NCI-H1436 (cell line): Measurements from ENCODE around the gene RNF39.
"Not testable (repeated sequence)": the region's sequence is repeated elsewhere in the genome, so short reads cannot be mapped to it uniquely, and the experiment has no call there.

ENCODE experiments used
- DNase-seq: peaks from one replicate; lab custom pipeline; 2025; lab: John Stamatoyannopoulos, UW

Gene RNF39, protein sequence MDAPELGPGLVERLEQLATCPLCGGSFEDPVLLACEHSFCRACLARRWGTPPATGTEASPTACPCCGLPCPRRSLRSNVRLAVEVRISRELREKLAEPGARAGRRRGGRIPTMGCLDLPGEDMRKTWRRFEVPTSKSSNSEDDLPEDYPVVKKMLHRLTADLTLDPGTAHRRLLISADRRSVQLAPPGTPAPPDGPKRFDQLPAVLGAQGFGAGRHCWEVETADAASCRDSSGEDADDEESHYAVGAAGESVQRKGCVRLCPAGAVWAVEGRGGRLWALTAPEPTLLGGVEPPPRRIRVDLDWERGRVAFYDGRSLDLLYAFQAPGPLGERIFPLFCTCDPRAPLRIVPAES

DNA sequence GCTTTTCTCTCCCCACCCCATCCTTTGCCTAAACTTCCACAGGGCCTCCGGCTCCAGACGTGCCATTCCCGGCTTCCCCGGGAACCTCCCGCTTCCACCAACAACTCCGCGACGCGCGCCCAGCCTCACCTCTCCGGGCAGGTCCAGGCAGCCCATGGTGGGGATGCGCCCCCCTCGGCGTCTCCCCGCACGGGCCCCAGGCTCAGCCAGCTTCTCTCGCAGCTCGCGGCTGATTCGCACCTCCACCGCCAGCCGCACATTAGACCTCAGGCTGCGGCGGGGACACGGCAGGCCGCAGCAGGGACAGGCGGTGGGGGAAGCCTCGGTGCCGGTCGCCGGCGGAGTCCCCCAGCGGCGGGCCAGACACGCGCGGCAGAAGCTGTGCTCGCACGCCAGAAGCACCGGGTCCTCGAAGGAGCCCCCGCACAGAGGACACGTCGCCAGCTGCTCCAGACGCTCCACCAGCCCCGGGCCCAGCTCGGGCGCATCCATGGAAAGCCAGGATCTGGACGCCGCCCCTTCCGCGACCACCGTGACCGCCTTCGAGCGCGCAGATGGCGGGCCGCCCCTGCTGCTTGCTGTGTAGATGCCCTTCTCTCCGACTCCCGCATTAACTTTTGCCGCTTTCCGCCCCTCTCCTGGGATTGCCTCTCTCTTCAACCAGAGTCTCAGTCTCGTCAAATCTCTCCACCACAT lies at the start of gene RNF39:
RNF39 (minus strand) TSS at position 676 of the 696 bp plus-strand sequence; CDS start at position 492, 184 bp downstream.
- DNase-seq = no peak

DNA sequence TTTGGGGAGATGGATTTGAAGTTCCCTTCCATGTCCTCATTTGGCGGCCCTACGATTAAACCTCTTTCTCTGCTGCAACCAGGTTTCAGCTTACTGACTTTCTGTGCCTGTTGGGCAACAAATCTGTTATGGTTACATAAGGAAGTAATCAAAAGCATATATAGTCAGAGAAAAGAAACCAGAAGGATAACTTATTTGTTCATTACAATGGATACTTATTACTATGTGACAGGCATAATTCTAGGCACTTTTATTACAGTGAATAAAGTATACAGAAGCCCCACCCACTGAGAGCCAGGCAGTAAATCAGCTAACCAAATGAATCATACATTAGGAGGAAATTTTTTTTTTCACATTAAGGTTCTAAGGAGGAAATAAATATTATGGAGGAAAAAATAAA lies 46.9 kb upstream of the RNF39 start:
- DNase-seq = no peak

- DNase-seq = no peak
These were observed 46.1 kb upstream of the RNF39 start for GRCh38 chr6:30121446-30122366.

- not testable (repeated sequence) for DNase-seq
These were observed 43.1 kb upstream of the RNF39 start for GRCh38 chr6:30118691-30119090.

DNA sequence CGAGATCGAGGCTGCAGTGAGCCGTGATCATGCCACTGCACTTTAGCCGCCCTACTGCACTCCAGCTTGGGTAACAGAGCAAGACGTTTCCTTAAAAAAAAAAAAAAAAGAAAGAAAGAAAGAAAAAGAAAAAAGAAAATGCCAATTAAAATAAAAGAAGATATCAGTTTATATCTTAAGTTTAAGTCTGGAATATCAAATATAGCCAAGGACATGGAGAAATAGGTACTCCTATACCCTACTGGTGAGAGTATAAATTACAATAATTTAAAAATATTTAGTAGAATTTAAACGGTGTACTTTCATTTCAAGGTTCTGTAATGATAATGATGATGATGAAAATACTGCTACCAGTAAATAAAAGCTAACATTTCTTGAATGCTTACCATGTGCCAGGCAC lies 41.2 kb upstream of the RNF39 start:
- no peak for DNase-seq

DNA sequence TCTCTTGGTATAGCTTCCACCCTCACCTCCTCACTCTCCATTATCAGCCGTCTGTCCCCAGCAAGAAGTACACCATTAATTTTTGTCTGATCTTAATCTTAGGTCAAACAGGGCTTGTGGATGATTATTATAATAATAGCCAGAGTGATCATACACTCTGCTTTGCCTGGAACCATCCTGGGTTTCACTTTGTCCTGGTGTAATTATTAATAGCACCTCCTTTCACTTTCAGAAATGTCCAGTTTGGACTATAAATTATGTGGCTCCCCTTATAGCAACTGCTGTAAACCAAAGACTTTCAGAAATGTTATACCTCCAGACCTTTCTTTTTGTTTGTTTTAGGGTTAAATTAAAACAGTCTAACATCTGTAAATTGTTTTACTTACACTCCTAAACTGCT lies 38.3 kb upstream of the RNF39 start:
- DNase-seq = no peak

DNA sequence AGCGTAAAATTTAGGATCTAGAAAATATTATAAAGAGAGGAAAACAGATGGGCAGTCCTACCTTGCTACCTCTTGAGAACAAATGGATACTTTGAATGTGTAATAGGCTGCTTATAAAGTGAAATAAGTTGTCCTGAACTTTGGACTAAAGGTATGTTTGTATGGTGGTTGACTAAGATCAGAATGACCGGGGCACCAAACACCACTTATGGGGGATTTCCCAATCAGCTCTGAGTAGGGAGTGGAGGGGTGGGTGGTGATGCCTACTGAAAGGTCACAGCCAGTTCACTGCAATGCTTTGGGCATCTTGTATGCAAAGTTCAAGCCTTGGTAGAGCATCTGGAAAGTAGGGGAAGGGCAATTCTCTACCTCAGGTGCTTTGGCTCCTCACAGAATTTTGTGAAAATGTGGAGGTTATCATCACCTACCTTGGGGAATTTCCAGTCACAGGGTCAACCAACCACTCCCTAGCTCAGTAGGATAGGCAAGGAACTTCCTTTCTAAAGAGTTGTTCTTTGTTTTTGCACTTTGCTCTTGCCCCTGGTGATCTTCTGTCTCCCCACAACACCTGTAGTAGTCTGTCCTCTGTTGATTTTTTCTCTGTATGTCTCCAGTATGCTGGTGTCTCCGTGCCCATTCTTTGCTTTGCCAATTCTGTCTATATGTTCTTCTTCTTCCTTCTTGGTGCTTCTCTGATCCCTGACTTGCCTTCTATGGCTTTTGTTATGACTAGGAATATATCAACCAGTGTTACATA lies 37.6 kb upstream of the RNF39 start, which contains the start of gene TRIM31:
TRIM31 (minus strand) TSS at position 88 of the 757 bp plus-strand sequence. CDS start 285 bp downstream, outside the sequence.
- DNase-seq = no peak

- DNase-seq = no peak
These were observed 36.9 kb upstream of the RNF39 start for GRCh38 chr6:30112402-30112994.

DNA sequence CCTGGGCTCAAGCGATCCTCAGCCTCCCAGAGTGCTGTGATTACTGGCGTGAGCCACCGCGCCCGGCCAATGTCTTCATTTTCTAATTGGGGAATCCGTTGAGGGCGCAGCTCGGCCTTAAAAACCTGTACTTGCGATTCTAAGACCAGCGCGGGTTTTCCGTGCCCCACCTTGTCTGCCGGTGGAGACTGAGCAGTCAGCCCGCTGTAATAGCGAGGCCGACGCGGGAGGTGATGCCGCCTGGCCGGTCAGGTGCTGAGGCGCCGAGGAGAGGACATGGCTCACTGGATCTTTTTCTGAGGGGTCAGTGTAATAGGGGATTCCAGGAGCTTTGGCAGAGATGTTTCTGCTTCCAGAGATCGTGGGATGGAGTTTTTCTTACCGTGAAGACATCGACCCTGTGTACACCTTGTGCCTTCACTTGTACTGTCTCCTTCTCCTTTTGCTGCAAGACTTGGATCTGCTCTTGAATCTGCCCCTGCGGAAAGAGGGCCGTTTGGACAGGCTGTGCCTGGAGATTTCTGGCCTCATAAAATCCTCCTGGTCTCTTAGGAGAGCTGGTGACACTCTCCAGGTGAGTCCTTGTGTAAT lies 35.8 kb upstream of the RNF39 start:
- DNase-seq = no peak

- no peak for DNase-seq
These were observed 29.1 kb upstream of the RNF39 start for GRCh38 chr6:30104661-30105060.

GRCh38 chr6:30103872-30104179 lies 28.3 kb upstream of the RNF39 start:
- DNase-seq = no peak

DNA sequence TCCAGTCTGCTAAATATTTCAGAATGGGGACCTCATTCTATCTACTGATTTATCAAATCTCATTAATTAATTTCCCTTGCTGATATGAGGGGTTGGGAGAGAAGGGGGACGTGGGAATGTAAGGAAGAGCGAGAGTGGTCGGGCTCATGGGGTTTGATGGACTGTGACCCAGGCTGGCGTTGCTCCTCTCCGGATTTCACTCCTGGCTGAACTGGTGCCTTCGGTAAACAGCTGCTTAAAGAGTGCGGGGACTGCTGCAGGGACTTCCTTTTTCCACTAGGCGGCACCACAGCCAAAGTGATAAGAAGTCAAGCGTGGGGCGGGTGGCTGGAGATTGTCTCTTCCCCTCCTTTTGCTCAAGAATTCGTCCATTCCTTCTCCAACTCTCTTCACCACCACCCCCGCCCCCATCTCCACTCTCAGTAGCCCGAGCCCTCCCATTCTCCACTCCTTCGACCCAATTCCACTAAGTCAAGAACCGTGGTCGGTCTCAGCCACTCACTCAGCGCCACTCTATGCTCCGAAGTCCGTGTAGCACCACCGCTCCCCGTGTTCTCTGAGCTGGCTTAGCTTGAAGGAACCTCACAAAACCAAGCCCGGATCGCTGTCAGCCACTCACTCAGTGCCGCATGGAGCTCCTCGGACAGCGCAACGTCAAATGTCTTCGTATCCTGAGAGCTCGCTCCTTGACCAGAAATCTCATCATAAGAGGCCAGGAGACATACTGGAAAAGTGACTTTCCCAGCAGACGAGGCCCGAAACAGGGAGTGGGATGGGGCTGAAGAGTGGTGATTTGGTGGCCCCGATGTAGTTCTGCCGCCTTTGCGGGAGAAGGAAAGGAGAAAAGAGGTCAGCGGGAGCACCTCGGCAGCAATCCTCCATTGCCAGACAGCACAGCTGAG lies 27.7 kb upstream of the RNF39 start:
- DNase-seq = peak; percentile 76

DNA sequence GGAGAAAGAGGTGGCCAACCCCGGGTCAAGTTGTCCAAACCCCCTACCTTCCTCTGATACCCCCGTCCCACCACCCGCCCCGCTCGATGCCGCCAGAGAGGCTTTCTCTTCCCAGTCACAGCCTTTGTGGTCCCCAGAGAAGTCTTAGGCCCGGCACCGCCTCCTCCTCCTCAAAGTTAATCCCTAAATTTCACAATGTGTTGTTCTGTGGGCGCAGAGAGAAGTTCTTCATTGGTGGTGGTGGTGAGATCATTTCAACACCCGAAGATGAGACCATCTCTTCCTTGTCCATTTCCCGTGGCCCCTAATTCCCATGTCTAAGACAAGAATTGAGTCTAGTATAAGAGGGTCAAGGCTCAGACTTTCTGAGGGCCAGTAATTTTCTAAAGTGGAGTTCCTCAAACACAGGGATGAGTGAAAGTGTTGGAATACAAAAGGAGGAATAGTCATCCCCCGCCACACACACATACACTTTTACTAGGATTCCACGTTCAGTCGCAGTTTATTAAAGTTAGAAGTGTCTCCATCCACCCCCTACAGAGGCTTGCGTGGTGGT lies 26.9 kb upstream of the RNF39 start:
- no peak for DNase-seq

DNA sequence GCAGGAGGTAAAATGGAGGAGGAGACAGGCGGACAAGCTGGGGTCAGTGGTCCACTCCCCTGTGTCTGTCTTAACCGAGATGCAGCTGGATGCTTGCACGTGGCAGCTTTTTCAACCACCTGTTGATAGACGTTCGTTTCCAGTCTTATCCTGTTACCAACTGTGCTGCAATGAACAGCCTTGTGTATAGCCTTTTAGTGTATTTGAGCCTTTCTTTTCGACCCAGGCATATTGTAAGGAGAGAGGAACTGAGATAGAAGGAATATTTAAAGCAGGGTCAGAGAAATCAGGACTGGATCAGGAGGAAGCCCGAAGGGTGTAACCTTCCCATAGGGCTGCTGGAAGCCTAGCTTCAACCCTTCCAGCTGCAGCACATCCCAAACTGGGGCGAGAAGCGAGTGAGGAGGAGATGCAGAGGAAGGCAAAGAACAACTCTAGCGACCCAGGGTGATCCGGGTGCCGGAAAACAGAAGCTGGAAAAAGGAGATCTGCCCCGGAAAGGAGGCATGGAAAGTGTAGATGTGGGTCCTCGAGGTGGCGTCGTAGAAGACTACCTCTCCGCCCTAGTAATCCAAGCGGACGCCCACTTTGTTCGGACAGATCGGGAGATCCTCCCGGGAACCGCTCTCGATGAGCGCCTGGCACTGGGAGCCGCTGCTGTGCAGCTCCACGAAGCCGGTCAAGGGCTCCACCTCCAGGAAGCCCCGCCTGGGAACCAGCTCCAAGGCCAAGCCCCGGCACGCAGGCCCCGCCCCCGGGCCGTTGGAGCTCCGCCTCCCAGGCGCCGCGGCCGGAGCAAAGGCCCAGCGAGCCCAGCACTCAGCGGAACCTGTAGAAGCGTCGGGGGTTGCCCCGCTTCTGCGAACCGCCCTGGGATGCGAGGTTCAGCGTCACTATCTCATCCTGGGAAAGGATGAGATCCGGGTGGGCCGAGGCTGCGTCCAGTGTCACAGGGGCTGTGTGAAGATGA lies 26.2 kb upstream of the RNF39 start:
- DNase-seq = peak; percentile 50

GRCh38 chr6:30100585-30101443 lies 25.2 kb upstream of the RNF39 start:
- DNase-seq = no peak

GRCh38 chr6:30100154-30100553 lies 24.6 kb upstream of the RNF39 start:
- no peak for DNase-seq
